NCI-H2196 treated with DMSO at 0.1 percent for 48 hours (cell line): ENCODE data around the gene SRP54.
"Not testable (repeated sequence)": the region's sequence is repeated elsewhere in the genome, so short reads cannot be mapped to it uniquely, and the experiment has no call there.

Experiments used
- DNase-seq: peaks from one replicate; lab custom pipeline; 2025; ENCODE audit not compliant: unreplicated experiment; lab: John Stamatoyannopoulos, UW

Gene SRP54

GRCh38 chr14:34982421-34983147 is at the start of gene SRP54:
Gene SRP54, plus strand, starts transcription at chr14:34982992. Its CDS starts 13,718 bp downstream, at chr14:34996710.
- peak; percentile 98 for DNase-seq

GRCh38 chr14:34933301-34933700 is 49.5 kb upstream of the SRP54 start:
- no peak for DNase-seq

- no peak for DNase-seq
Measured at GRCh38 chr14:34935488-34935887, 47.3 kb upstream of the SRP54 start.

- DNase-seq, result no peak
Measured at GRCh38 chr14:34937442-34937841, 45.4 kb upstream of the SRP54 start.

- no peak for DNase-seq
Measured at GRCh38 chr14:34937876-34938275, 44.9 kb upstream of the SRP54 start.

- no peak for DNase-seq
Measured at GRCh38 chr14:34943506-34943905, 39.3 kb upstream of the SRP54 start.

GRCh38 chr14:34944744-34945143 is 38.0 kb upstream of the SRP54 start:
- no peak for DNase-seq

- DNase-seq, result no peak
Measured at GRCh38 chr14:34946699-34947098, 36.1 kb upstream of the SRP54 start.

GRCh38 chr14:34951286-34951685 is 31.5 kb upstream of the SRP54 start:
- DNase-seq, result no peak

GRCh38 chr14:34956931-34957330 is 25.9 kb upstream of the SRP54 start:
- no peak for DNase-seq

GRCh38 chr14:34957771-34958286 is 25.0 kb upstream of the SRP54 start:
- DNase-seq, result no peak

- DNase-seq, result not testable (repeated sequence)
Measured at GRCh38 chr14:34962106-34962505, 20.7 kb upstream of the SRP54 start.

- DNase-seq, result no peak
Measured at GRCh38 chr14:34964977-34965764, 17.6 kb upstream of the SRP54 start.

GRCh38 chr14:34965912-34966311 is 16.9 kb upstream of the SRP54 start:
- no peak for DNase-seq

GRCh38 chr14:34966413-34966812 is 16.4 kb upstream of the SRP54 start:
- no peak for DNase-seq

GRCh38 chr14:34970665-34971064 is 12.1 kb upstream of the SRP54 start:
- no peak for DNase-seq

GRCh38 chr14:34971381-34971780 is 11.4 kb upstream of the SRP54 start:
- DNase-seq, result no peak

- no peak for DNase-seq
Measured at GRCh38 chr14:34971801-34972200, 11.0 kb upstream of the SRP54 start.

- no peak for DNase-seq
Measured at GRCh38 chr14:34978444-34978843, 4.3 kb upstream of the SRP54 start.

GRCh38 chr14:34980337-34980900 is 2.4 kb upstream of the SRP54 start:
- no peak for DNase-seq

- DNase-seq, result no peak
Measured at GRCh38 chr14:34981743-34982420, 910 bp upstream of the SRP54 start.
